MM.1S (cell line): Measurements from ENCODE around the gene RAB3IL1.

Experiments used
- CTCF ChIP-seq: fragments of 300-600 bp; sonication (generic); IDR thresholded peaks from 2 replicates; pipeline ENCODE4 v1.5.1; 2016; ENCODE audit warnings: antibody characterized with exemption, low read length, mixed read lengths
- EZH2 ChIP-seq: fragments of 300-600 bp; sonication (generic); optimal IDR thresholded peaks from 2 replicates; pipeline ENCODE3; 2017; ENCODE audit warnings: low read depth, mild to moderate bottlenecking, antibody characterized with exemption, low read length, mixed read lengths
- EZH2phosphoT487 ChIP-seq: fragments of 300-600 bp; sonication (generic); IDR thresholded peaks from 2 replicates; pipeline ENCODE4 v1.6.1; 2018; ENCODE audit warnings: antibody characterized with exemption, low read length

GRCh38 chr11:61869429-61869707 is 48.0 kb downstream of the RAB3IL1 start:
- TF ChIP-seq CTCF (no peak), EZH2 (no peak), EZH2phosphoT487 (no peak)
